GM12875 (cell line): ENCODE data around the gene BRAP.
"Not testable (repeated sequence)": the region's sequence is repeated elsewhere in the genome, so short reads cannot be mapped to it uniquely, and the experiment has no call there.

Experiments used
- H3K4me3 ChIP-seq: one replicate; pipeline ENCODE4 v1.5.1; 2011; ENCODE audit warnings: low read depth, low read length, control low read depth
- TF ChIP-seq, protein P1 (sequence below): IDR thresholded peaks from 2 replicates; pipeline ENCODE4 v1.5.1; 2011; ENCODE audit warnings: low read depth, mild to moderate bottlenecking, control low read depth, inconsistent platforms, low read length, moderate library complexity, borderline replicate concordance; ENCODE audit not compliant: insufficient read depth

BRAP gene, protein sequence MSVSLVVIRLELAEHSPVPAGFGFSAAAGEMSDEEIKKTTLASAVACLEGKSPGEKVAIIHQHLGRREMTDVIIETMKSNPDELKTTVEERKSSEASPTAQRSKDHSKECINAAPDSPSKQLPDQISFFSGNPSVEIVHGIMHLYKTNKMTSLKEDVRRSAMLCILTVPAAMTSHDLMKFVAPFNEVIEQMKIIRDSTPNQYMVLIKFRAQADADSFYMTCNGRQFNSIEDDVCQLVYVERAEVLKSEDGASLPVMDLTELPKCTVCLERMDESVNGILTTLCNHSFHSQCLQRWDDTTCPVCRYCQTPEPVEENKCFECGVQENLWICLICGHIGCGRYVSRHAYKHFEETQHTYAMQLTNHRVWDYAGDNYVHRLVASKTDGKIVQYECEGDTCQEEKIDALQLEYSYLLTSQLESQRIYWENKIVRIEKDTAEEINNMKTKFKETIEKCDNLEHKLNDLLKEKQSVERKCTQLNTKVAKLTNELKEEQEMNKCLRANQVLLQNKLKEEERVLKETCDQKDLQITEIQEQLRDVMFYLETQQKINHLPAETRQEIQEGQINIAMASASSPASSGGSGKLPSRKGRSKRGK

DNA sequence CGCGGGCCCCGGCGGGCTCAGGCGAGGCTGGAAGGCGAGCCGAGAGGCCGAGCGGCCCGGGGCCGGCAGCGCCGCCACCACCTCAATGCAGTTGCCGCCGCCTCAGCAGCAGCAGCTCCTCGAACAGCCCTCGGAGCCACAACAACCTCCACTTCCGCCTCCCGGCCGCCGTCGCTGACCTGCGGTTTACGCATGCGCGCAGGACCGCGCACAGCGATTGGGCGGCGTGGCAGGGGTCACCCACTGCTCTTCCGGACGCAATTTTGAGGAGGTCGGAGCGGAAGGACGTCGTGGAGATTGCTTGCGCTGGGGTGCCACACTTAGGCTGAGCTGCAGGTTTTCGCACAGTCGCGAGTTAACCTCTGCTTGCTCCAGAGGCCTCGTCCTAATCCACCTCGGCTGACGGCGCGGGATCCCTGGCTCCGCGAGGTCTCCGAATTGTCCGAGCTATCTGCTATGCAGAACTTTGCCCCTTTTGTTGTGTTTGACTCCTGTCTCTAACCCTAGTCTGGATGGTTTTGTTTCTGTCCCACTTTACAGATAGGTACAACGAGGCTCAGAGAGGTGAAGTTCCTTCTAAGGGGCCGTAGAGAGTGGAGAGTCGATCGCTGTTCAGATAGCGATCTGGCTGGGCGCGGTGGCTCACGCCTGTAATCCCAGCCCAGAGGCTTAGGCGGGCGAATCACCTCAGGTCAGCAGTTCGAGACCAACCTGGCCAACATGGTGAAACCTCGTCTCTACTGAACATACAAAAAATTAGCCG lies at the start of gene BRAP, which contains the start of gene ACAD10:
Gene BRAP, minus strand, starts transcription at position 146 of the 763 bp plus-strand sequence. CDS start 164 bp downstream, outside the sequence.
Gene ACAD10, plus strand, starts transcription at position 243 of the 763 bp plus-strand sequence. CDS start 6,657 bp downstream, outside the sequence.
- peak within 1 kb of the TSS; percentile 82 for H3K4me3 ChIP-seq
- TF ChIP-seq, protein P1, sequence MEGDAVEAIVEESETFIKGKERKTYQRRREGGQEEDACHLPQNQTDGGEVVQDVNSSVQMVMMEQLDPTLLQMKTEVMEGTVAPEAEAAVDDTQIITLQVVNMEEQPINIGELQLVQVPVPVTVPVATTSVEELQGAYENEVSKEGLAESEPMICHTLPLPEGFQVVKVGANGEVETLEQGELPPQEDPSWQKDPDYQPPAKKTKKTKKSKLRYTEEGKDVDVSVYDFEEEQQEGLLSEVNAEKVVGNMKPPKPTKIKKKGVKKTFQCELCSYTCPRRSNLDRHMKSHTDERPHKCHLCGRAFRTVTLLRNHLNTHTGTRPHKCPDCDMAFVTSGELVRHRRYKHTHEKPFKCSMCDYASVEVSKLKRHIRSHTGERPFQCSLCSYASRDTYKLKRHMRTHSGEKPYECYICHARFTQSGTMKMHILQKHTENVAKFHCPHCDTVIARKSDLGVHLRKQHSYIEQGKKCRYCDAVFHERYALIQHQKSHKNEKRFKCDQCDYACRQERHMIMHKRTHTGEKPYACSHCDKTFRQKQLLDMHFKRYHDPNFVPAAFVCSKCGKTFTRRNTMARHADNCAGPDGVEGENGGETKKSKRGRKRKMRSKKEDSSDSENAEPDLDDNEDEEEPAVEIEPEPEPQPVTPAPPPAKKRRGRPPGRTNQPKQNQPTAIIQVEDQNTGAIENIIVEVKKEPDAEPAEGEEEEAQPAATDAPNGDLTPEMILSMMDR, result no peak

GRCh38 chr12:111733340-111733915 lies 47.7 kb upstream of the BRAP start:
- TF ChIP-seq, protein P1, result no peak
- H3K4me3 ChIP-seq, result no peak overlapping the region

- TF ChIP-seq, protein P1, result no peak
- H3K4me3 ChIP-seq, result no peak overlapping the region
Observed at GRCh38 chr12:111732786-111733185, 47.0 kb upstream of the BRAP start.

GRCh38 chr12:111730420-111730819 lies 44.7 kb upstream of the BRAP start:
- TF ChIP-seq, protein P1, result no peak
- no peak overlapping the region for H3K4me3 ChIP-seq

- no peak overlapping the region for H3K4me3 ChIP-seq
- TF ChIP-seq, protein P1, result no peak
Observed at GRCh38 chr12:111728795-111729194, 43.0 kb upstream of the BRAP start.

GRCh38 chr12:111723646-111724360 lies 38.0 kb upstream of the BRAP start:
- H3K4me3 ChIP-seq, result not testable (repeated sequence)

GRCh38 chr12:111720457-111720856 lies 34.7 kb upstream of the BRAP start:
- TF ChIP-seq, protein P1, result no peak
- H3K4me3 ChIP-seq, result no peak overlapping the region

DNA sequence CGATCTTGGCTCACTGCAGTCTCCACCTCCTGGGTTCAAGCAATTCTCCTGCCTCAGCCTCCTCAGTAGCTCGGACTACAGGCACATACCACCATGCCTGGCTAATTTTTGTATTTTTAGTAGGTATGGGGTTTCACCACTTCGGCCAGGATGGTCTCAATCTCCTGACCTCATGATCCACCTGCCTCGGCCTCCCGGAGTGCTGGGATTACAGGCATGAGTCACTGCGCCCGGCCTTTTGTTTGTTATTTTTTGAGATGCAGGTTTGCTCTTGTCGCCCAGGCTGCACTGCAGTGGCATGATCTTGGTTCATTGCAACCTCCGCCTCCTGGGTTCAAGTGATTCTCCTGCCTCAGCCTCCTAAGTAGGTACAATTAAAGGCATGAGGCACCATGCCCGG lies 33.6 kb upstream of the BRAP start:
- not testable (repeated sequence) for H3K4me3 ChIP-seq
